T-helper 2 cell treated with Interferon-gamma antibody and Interleukin-4, amounts not matched to agents 100 ng/mL and 5 ng/mL, for 36 hours (primary cell): ENCODE measurements around the gene EXPH5. TPM values are rescaled to one million over a fixed set of nuclear protein-coding genes. Genes with fewer than 3 reads are reported as not detected.
"Not testable (repeated sequence)": the region's sequence is repeated elsewhere in the genome, so short reads cannot be mapped to it uniquely, and the experiment has no call there.

ENCODE experiments used
- intact Hi-C: fragments of 100-400 bp; cut with micrococcal nuclease; formaldehyde crosslinking; loops from one replicate; pipeline ENCODE4 v1.15.1; 2023
- total RNA-seq: library from RNA; stranded (reverse); gene quantifications from 2 replicates; pipeline ENCODE4 v1.2.3, GENCODE V29; 2022

EXPH5 gene
- total RNA-seq, 1 donor from 2014 or later: 0.84 TPM

DNA sequence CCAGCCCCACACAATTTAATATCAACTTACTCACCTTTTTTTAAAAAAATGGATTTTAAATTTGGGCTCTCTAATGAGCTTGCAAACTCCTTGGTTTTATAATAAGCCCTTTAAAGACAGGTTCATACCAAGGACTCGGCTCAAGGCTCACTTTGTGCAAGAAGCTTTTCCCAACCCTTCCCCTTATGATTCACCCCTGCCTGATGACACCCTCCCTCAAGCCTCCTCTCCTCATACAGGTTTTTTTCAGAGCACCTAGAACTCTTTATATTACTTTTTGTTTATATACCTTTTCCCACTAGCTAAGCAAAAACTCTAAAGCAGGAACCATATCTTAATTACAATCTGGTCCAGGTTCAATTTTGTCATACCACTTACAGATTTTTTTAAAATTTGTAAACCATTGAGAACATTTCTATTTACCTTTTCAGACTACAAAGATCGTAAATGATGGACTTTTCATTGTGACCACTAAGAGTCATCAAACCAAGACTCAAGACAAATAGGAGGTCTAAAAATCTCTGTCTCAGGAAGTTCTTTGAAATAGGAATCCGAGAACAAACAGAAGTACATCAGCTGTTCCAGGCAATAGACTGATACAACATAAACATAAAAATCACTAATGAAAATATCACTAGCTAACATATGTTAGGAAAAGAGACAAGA is 13.1 kb upstream of the EXPH5 start:
- intact Hi-C loops: no loop called here

DNA sequence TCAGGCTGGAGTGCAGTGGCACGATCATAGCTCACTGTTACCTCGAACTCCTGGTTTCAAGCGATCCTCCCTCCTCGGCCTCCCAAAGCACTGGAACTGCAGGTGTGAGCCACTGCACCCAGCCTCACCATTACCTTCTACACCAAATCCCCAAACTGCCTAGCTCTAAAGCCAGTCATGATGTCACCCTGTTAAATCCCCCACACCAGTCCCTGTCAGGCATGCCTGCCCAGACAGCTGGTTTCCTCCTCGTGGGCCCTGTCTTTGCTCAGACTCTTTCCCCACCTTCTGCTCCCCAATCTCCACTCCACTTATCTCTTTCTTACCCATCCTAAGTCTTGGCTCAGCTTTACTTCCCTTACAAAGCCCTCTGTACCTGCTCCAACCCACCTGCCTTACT is 12.5 kb upstream of the EXPH5 start:
- intact Hi-C loops: no loop called here

DNA sequence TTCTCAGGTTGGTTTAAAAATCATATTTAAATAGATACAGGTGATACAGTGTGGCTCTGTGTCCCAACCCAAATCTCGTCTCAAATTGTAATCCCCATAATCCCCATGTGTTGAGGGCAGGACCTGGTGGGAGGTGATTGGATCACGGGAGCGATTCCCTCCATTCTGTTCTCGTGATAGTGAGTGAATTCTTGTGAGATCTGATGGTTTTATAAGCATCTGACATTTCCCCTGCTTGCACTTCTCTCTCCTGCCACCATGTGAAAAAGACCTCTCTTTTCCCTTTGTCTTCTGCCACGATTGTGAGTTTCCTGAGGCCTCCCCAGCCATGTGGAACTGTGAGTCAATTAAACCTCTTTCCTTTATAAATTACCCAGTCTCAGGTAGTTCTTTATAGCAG is 9.2 kb upstream of the EXPH5 start:
- intact Hi-C loops: not testable (repeated sequence)

DNA sequence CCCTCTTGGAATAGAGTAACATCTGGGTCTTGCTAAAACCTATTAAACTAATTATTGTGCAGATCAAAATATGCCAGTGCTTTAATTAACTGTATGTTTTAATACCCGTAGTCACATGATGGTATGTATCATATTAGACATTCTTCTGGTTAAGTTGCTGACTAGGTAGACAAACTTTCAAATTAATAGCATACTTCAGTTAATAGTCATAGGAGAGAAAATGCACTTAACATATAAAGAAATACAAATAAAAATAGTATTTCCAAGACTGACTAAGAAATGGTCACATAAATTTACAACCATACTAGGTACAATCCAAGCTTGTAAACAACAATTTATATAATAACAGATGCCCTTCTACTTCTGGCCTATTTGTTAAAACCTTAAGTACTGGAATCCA is 7.6 kb upstream of the EXPH5 start:
- intact Hi-C loops: no loop called here

DNA sequence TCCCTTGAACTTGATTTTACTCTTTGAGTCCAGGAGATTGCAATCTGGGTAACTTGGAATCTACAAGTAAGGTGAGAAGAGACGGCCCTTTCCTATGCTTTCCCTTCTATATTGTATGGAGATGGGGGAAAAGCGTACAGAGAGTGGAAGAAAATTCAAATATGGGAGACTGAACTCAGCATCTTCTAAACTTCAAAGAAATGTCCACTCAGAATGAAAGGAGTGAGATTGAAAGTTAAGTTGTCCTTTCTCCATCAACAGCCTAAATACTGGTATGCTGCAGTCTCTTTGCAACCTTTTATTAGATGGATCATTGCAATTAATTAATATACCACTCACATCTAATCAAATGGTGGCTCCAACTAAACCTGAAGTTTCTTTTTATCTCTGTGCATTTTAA is 6.4 kb upstream of the EXPH5 start:
- intact Hi-C loops: no loop called here

DNA sequence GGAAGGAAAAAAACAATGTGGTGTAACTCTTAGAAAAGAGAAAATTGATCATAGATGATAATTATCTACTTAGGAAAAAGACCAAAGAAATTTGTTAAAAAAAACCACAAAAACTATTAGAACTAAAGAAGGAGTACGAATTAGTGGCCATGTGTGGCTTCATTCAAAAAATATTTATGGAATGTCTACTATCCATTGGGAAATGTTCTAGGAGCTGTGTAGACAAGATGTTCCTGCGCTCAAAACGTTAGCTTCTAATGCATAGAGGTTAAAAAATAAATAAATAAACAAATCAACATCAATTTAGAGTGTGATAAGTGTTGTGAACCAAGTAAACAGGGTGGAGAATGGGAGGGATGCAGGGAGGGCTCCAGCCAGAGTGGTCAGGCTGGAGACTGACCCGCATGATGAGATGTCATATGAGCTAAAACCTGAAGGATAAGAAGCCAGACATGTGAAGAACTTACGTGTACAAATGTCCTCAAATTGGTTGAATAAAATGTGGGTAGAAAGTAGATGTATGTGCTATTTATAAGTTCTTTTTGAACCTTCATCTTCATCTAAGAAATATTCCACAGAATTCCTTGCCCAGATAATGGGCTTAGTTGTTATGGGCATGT is 4.3 kb upstream of the EXPH5 start:
- intact Hi-C loops: no loop called here

DNA sequence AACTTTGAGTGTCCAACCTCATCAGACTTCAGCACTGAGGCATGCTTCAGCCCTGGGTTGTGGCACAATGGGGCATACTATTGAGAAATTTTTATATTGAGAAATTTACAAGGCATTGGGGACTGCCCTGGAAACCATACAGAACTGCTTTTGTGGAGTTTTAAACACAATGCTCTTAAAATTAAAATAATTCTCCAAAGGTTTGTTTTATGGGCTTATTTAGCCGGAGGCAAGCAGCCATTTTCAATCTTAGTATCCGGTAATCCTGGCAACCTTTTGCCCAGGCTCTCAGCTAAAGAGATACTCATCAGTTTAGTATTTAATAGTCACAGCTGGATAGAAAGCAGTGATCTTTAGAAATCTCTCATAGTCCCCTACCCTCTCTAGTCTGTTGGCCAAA is 3.1 kb upstream of the EXPH5 start:
- intact Hi-C loops: no loop called here

DNA sequence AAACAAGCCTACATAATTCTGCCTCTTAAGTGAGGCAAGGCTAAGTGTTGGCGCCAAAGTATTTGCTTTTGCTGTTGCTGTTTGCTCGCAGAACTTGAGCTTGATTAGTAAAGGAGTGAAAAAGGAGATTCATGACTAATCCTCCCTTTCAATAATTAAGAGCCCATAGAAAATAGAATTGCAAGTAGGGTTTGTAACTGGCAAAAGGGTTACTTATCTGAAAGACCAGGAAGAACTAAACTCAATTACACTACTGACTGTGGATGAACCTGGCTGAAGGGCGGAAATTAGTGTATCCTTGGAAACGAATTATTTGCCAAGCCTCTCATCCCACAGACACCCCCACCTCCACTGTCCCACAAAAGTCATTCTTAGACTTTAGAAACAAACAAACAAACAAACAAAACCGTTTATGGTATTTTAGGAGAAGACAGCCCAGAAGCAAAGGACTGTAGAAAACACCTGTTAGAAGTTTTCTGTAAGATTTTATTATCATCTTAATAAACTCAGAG is 411 bp upstream of the EXPH5 start:
- intact Hi-C loops: loop anchor here (1.0 to 5.0 kb wide), 5 partner anchors 70 to 586 kb away; partner anchors contain the start of genes ATM, C11orf65, CUL5 and NPAT

DNA sequence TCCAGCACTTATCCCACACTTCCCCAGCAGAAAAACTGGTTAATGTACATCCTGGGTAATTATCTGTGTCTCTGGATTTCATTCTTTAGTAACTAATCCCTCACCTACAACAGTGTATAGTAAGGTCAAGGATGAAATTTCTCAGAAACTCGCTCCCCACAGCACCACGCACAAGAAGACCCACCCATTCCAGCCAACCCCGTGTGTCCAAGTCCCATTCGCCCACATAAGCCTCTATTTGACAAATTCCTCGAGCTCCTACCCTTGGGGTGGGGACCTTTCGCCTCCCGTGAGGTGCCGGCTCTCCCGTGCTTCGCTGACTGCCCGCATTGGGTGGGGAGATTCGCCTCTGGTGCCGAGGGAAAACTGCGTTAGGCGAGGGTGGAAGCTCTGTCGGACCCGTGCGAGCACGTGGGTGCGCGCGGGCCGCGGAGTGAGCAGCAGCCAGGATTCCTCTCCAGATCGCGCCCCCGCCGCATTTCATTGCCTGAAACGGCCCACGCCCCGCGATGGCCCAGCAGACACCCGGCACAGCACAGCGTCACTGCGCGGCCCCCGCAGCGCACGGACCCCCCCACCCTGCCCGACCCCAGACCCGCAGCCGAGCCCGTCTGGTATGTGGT is 866 bp downstream of the EXPH5 start:
- intact Hi-C loops: loop anchor here (1.0 to 5.0 kb wide), 5 partner anchors 72 to 584 kb away; partner anchors contain the start of genes ATM, C11orf65, CUL5 and NPAT

DNA sequence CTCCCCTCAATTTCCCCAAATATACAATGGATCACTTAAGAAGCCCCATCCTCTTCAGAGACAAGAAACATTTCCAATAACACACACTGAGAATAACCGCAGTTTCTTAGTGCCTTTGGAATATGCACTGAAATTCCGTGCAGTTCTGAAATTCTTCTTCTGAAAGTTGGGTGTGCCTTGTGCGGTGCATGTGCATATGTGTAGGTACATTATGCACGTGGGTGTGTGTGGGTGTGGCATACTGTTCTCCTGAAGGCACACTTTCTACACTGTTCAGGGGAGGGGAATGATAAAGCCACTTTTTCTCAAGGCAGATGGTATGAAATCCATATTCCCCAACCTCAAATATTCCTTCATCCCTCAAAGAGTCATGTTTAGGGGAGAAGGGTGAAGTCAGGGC is 1.7 kb downstream of the EXPH5 start:
- intact Hi-C loops: loop anchor here (5.0 kb wide), 1 partner anchor 370 kb away; the partner anchor contains the start of genes ATM and NPAT

DNA sequence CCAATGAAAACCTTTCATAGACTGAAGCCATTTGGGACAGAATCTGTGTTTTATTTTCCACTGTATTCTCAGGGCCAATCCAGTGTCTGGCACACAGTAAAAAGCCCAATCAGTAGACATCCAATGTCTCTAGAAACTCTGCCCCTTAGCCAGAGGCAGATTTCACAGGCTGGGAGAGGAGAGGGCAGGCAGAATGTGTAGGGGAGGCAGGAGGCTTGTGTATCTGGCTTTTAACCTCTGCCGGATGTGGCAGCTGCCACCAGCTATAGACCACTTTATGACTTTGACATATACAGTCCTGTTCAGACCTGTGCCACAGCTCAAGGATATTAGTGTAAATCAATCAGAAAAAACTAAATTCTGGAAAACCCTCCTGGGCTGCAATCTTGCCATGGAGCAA is 4.4 kb downstream of the EXPH5 start:
- intact Hi-C loops: no loop called here

DNA sequence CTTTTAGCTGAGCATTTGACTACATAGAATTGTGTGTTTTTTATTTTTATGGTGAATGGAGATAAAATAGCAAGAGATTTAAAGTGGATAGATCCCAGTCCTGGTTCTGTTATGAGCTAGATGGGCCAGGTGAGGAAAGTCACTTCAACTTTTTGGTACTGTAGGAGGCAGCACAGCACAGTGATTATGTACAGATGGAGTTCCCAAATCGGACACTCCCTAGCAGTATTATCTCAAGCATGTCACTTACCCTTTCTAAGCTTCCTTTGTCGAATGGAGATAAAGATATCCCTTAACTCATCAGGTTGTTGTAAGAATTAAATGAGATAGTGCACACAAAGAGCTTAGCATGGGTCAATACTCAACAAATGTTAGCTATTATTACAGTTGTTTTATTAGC is 5.3 kb downstream of the EXPH5 start:
- intact Hi-C loops: no loop called here

DNA sequence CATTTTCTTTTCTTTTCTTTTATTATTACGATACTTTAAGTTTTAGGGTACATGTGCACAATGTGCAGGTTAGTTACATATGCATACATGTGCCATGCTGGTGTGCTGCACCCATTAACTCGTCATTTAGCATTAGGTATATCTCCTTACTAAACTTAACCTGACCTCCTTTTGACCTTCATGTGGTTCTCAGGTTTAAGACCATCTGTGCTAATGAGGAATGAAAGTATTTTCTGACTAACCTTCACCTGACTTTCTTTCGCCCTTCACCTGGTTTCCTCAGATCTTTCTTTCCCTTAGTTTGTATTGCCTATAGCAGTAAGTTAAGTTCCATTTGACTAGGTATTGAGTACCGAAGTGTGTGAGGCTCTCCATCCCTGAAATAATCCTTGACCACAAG is 6.5 kb downstream of the EXPH5 start:
- intact Hi-C loops: no loop called here

DNA sequence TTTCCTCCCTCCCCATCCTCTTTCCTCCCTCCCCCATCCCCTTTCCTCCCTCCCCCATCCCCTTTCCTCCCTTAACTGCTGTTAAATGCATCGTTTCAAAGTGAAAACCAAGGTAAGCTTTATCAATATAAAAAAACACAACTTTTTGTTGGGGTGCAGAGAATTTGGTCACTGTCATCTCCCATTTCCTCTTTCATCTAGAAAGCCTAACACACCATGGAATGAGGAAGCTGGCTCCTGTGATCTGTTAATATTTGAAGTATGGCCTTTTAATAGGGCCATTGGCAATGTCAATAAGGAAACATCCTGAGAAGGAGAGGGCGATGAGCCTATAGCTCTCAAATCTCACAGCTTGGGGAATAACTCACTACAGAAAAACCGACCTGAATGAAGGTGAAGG is 7.0 kb downstream of the EXPH5 start:
- intact Hi-C loops: no loop called here

DNA sequence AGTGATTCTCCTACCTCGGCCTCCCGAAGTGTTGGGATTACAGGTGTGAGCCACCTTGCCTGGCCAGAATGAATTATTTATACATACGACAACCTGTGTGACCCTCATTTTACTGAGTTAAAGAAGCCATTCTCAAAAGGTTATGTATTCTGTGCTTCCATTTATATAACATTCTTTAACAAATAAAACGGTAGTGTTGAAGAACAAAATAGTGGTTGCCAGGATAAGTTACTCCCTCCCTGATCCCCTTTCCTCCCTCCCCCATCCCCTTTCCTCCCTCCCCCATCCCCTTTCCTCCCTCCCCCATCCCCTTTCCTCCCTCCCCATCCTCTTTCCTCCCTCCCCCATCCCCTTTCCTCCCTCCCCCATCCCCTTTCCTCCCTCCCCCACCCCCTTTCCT is 7.4 kb downstream of the EXPH5 start:
- intact Hi-C loops: not testable (repeated sequence)

DNA sequence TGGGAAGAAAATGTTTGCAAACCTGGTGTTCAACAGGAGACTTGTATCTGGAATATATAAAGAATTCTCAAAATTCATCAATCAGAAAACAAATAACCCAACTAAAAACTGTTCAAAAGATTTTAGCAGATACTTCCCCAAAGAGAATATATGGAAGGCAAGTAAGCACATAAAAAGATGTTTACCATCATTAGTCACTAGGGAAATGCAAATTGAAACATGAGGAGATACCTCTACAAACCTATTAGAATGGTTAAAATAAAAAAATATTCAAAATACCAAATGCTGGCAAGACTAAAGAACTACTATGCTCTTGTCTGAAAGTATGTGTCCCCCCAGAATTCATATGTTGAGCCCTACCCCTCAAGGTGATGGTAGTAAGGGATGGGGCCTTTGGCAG is 8.6 kb downstream of the EXPH5 start:
- intact Hi-C loops: no loop called here

DNA sequence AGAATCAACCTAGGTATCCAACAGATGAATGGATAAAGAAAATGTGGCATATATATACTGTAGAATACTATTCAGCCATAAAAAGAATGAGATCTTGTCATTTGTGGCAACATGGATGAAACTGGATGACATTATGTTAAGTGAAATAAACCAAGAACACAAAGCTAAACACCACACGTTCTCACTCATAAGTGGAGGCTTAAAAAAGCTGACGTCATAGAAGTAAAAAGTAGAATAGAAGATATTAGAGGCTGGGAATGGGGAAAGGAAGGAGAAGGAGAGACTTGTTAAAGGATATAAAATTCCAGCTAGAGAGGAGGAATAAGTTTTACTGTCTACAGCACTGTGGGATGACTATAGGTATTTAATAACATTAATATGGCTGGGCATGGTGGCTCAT is 12.9 kb downstream of the EXPH5 start:
- intact Hi-C loops: no loop called here

DNA sequence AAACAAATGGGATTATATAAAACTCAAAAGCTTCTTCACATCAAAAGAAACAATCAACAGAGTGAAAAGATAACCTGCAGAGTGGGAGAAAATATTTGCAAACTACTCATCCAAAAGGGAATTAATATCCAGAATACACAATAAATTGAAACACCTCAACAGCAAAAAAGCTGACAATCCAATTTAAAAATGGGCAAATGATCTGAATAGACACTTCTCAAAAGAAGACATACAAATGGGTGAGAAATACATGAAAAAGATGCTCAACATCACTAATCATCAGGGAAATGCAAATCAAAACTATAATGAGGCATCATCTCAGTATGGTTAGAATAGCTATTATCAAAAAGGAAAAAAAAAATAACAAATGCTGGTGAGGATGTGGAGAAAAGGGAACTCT is 13.5 kb downstream of the EXPH5 start:
- intact Hi-C loops: no loop called here

DNA sequence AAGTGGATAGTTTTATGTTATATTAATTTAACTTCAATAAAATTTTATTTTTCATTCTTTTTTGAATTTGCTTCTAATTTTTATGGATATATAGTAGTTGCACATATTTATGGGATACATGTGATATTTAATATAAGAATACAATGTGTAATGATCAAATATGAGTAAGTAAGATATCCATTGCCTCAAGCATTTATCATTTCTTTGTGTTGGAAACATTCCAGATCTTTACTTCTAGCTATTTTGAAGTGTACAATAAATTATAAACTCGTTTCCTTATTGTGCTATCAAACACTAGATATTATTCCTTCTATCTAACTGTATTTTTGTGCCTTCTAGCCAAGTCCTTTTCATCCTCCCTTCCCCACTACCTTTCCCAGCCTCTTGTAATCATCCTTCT is 17.0 kb downstream of the EXPH5 start:
- intact Hi-C loops: no loop called here

DNA sequence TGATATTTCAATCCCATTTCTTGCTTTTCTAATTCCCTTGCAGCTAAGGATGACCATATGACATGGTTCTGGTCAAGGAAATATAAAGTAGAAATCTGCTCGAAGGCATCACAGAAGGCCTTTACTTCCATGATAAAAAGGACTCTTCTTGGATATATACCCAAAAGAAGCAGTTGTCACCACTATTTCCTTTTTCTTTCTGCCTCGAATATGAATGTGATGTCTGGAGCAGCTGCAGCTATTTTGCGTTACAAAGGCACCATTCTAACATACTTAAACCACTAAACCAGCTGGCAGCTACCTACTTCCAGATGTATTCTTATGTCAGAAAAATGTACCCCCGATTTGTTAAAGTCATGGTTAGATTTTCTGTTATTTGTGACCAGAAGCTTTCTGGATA is 18.9 kb downstream of the EXPH5 start:
- intact Hi-C loops: no loop called here

DNA sequence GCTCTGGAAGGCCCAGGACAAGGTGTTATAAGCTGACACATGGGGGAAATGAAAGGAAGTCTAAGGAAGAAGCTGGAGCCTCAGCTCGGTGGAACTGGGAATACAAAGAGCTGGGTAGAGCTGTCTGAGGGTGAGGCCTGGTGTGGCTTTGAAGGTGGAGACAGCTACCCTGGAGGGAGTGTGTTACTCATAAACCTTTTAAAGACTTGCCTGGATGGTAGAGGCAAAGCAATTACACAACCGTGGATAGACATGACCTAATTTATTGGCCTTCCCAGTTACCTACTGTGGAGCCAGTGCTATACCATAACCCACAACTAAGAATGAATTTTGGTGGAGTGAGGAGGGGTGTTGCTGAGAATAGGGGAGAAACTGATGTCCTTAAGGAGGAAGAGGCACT is 22.6 kb downstream of the EXPH5 start:
- intact Hi-C loops: no loop called here

DNA sequence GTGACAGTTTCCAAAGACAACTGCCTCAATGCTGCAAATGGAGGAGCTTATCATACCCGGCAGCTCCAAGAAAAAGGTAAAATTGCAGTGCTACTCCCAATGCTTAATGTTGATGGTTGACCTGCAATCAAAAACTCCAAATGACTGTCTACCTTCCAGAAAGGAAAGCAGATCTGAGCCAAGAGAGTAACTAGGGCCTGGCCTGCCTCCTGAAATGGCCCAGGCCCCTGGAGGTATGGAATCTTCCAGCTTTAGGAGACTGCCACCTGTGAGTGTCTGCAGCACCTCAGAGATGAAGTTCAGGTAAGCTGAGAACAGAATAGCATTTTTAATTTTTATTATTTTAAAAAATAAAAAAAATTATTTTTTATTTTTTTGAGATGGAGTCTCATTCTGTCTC is 23.7 kb downstream of the EXPH5 start:
- intact Hi-C loops: no loop called here
